ENCODE data around the gene ZBTB14. TPM values are rescaled to one million over a fixed set of nuclear protein-coding genes. Genes with fewer than 3 reads are reported as not detected.

Gene ZBTB14, protein sequence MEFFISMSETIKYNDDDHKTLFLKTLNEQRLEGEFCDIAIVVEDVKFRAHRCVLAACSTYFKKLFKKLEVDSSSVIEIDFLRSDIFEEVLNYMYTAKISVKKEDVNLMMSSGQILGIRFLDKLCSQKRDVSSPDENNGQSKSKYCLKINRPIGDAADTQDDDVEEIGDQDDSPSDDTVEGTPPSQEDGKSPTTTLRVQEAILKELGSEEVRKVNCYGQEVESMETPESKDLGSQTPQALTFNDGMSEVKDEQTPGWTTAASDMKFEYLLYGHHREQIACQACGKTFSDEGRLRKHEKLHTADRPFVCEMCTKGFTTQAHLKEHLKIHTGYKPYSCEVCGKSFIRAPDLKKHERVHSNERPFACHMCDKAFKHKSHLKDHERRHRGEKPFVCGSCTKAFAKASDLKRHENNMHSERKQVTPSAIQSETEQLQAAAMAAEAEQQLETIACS
- total RNA-seq (2022; extraction: Qiagen RNA extraction; ENCODE audit: low read depth), result 6.7 to 8.8 TPM (median 8.2 TPM) in 5 replicates

GRCh38 chr18:5295231-5295920 is at the start of gene ZBTB14:
ZBTB14 (minus strand) TSS chr18:5295726; CDS start chr18:5293246, 2,480 bp downstream.

Other genes with a start within 250 kb of the ZBTB14 start
- not detected in 5 replicates for gene AKAIN1, start 98.5 kb downstream of the ZBTB14 start, total RNA-seq (2022; extraction: Qiagen RNA extraction; ENCODE audit: low read depth)
- gene EPB41L3, start 248.3 kb upstream of the ZBTB14 start, total RNA-seq (2022; extraction: Qiagen RNA extraction; ENCODE audit: low read depth), result 0.09 to 0.32 TPM (median 0.16 TPM) in 5 replicates

Data from A549 treated with DMSO at 1 μM for 4 hours (cell line).